Osteoblast (primary cell): ENCODE measurements around the gene DENND5A. TPM values are rescaled to one million over a fixed set of nuclear protein-coding genes. Genes with fewer than 3 reads are reported as not detected.

Source experiments
- DNase-seq: peaks from one replicate; pipeline ENCODE4 v3.0.0; 2011; ENCODE audit warnings: low spot score, mixed read lengths; ENCODE audit not compliant: insufficient read length; ENCODE audit errors: missing footprints
- H2AFZ ChIP-seq: 2 replicates; pipeline ENCODE4 v1.6.0; 2011; ENCODE audit warnings: mild to moderate bottlenecking, low read length
- H3K27ac ChIP-seq: 2 replicates; pipeline ENCODE4 v1.5.1; 2011; ENCODE audit warnings: mild to moderate bottlenecking, low read depth, low read length, moderate library complexity
- H3K27me3 ChIP-seq: 2 replicates; pipeline ENCODE4 v1.6.0; 2012; ENCODE audit warnings: mild to moderate bottlenecking, control low read depth, inconsistent platforms, low read length, moderate library complexity; ENCODE audit not compliant: insufficient read depth
- H3K36me3 ChIP-seq: 2 replicates; pipeline ENCODE4 v1.5.1; 2011; ENCODE audit warnings: mild to moderate bottlenecking, low read length, control low read depth, moderate library complexity; ENCODE audit not compliant: insufficient read depth
- H3K4me1 ChIP-seq: 2 replicates; pipeline ENCODE4 v1.5.1; 2011; ENCODE audit warnings: mild to moderate bottlenecking, low read length, control low read depth, moderate library complexity; ENCODE audit not compliant: insufficient read depth
- H3K4me2 ChIP-seq: 2 replicates; pipeline ENCODE4 v1.6.0; 2011; ENCODE audit warnings: mild to moderate bottlenecking, low read length; ENCODE audit not compliant: insufficient read depth
- H3K4me3 ChIP-seq: fragments of 200-600 bp; sonication (generic); 3 replicates; pipeline ENCODE4 v1.5.1; 2012; ENCODE audit warnings: mild to moderate bottlenecking, low read length, inconsistent platforms; ENCODE audit not compliant: insufficient read depth
- H3K79me2 ChIP-seq: 2 replicates; pipeline ENCODE4 v1.6.0; 2012; ENCODE audit warnings: mild to moderate bottlenecking, low read length, control low read depth, inconsistent platforms; ENCODE audit not compliant: insufficient read depth
- H3K9me3 ChIP-seq: 2 replicates; pipeline ENCODE4 v1.5.1; 2011; ENCODE audit warnings: low read depth, low read length, control low read depth
- H4K20me1 ChIP-seq: 2 replicates; pipeline ENCODE4 v1.6.0; 2012; ENCODE audit warnings: mild to moderate bottlenecking, low read length, control low read depth; ENCODE audit not compliant: insufficient read depth
- total RNA-seq: library from RNA; depleted of rRNA; stranded (reverse); fragments of >200 nt; gene quantifications from 2 replicates; pipeline ENCODE4 v1.2.3, GENCODE V29; 2012
- TF ChIP-seq, protein P1 (sequence below): IDR thresholded peaks from 2 replicates; pipeline ENCODE4 v1.5.1; 2011; ENCODE audit warnings: mild to moderate bottlenecking, low read depth, low read length, moderate library complexity; ENCODE audit errors: extremely low read depth

Gene DENND5A
- total RNA-seq, 1 donor, result 183 TPM

DNA sequence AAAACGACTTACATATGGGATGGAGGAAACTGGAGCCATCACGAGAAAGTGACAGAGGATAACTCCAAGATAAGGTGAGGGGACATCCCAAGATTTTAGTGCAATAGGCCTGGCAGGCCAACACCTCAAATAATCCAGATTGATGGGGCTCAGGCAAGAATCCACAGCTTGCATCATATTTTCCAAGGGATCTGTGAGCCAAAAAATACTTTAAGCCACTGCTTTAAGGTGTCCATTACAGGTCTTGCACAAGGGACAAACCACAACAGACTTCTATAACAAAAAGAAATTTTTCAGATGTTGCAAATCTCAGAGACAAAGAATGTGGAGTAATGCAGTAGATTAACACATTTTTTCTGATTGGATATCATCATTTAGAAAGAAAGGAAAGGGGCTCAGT, 45.6 kb downstream of the DENND5A start:
- no peaks in the 10 kb centered on the region for H3K36me3 ChIP-seq
- no peaks in the 10 kb centered on the region for H3K9me3 ChIP-seq
- no peak for DNase-seq
- H3K27ac ChIP-seq, result peak overlapping the region; percentile 90
- H3K79me2 ChIP-seq, result peaks cover 96% of the 10 kb centered on the region
- H3K27me3 ChIP-seq, result no peaks in the 10 kb centered on the region
- TF ChIP-seq, protein P1, sequence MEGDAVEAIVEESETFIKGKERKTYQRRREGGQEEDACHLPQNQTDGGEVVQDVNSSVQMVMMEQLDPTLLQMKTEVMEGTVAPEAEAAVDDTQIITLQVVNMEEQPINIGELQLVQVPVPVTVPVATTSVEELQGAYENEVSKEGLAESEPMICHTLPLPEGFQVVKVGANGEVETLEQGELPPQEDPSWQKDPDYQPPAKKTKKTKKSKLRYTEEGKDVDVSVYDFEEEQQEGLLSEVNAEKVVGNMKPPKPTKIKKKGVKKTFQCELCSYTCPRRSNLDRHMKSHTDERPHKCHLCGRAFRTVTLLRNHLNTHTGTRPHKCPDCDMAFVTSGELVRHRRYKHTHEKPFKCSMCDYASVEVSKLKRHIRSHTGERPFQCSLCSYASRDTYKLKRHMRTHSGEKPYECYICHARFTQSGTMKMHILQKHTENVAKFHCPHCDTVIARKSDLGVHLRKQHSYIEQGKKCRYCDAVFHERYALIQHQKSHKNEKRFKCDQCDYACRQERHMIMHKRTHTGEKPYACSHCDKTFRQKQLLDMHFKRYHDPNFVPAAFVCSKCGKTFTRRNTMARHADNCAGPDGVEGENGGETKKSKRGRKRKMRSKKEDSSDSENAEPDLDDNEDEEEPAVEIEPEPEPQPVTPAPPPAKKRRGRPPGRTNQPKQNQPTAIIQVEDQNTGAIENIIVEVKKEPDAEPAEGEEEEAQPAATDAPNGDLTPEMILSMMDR, result no peak
- peak overlapping the region; percentile 5 for H3K4me2 ChIP-seq
- no peak overlapping the region for H3K4me3 ChIP-seq
- H4K20me1 ChIP-seq, result peaks cover 16% of the 10 kb centered on the region
- H2AFZ ChIP-seq, result no peak overlapping the region
- peaks cover 24% of the 10 kb centered on the region for H3K4me1 ChIP-seq

- Histone ChIP-seq H3K9me3 (no peaks in the 10 kb centered on the region), H3K27me3 (no peaks in the 10 kb centered on the region), H3K4me3 (no peak overlapping the region), H3K27ac (peak overlapping the region; percentile 90), H4K20me1 (peaks cover 16% of the 10 kb centered on the region), H3K4me2 (no peak overlapping the region), H3K79me2 (peaks cover 96% of the 10 kb centered on the region), H3K36me3 (no peaks in the 10 kb centered on the region), H3K4me1 (peaks cover 24% of the 10 kb centered on the region), H2AFZ (no peak overlapping the region)
- TF ChIP-seq, protein P1, result no peak
- DNase-seq, result no peak
Measured at GRCh38 chr11:9219115-9219514, 46.0 kb downstream of the DENND5A start.

DNA sequence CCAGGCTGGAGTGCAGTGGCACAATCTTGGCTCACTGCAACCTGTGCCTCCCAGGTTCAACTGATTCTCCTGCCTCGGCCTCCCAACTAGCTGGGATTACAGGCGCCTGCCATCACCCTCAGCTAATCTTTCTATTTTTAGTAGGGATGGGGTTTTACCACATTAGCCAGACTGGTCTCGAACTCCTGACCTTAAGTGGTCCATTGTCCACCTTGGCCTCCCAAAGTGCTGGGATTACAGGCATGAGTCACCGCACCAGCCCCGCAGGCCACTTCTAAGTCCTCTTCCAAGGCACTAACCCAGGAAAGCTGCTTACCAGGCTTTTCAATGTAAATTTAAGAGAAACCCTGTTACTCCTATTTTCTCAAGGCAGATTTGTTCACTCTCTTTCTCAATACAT, 50.4 kb downstream of the DENND5A start:
- no peaks in the 10 kb centered on the region for H3K36me3 ChIP-seq
- H3K27me3 ChIP-seq, result no peaks in the 10 kb centered on the region
- H2AFZ ChIP-seq, result no peak overlapping the region
- no peak for DNase-seq
- H3K4me1 ChIP-seq, result peaks cover 32% of the 10 kb centered on the region
- peaks cover 26% of the 10 kb centered on the region for H4K20me1 ChIP-seq
- no peak overlapping the region for H3K4me3 ChIP-seq
- no peaks in the 10 kb centered on the region for H3K9me3 ChIP-seq
- TF ChIP-seq, protein P1, result no peak
- no peak overlapping the region for H3K27ac ChIP-seq
- H3K4me2 ChIP-seq, result no peak overlapping the region
- H3K79me2 ChIP-seq, result peaks cover 97% of the 10 kb centered on the region

- Histone ChIP-seq H3K36me3 (no peaks in the 10 kb centered on the region), H3K4me1 (peaks cover 39% of the 10 kb centered on the region), H3K4me3 (no peak overlapping the region), H3K27me3 (no peaks in the 10 kb centered on the region), H4K20me1 (peaks cover 27% of the 10 kb centered on the region), H3K27ac (no peak overlapping the region), H3K9me3 (no peaks in the 10 kb centered on the region), H3K4me2 (no peak overlapping the region), H2AFZ (no peak overlapping the region), H3K79me2 (peaks cover 97% of the 10 kb centered on the region)
- no peak for DNase-seq
- TF ChIP-seq, protein P1, result no peak
Measured at GRCh38 chr11:9211322-9211721, 53.8 kb downstream of the DENND5A start.
